GM13977 (cell line): ENCODE measurements around the gene RASAL2.

Experiments
- DNase-seq: peaks from one replicate; pipeline ENCODE4 v3.0.0; 2012; ENCODE audit warnings: low spot score
- CTCF ChIP-seq: IDR thresholded peaks from 2 replicates; pipeline ENCODE4 v1.5.1; 2012; ENCODE audit warnings: mild to moderate bottlenecking, control low read depth; ENCODE audit not compliant: insufficient read depth; ENCODE audit errors: extremely low read depth, missing control alignments
- in situ Hi-C: fragments of 300-500 bp; cut with MboI; formaldehyde crosslinking; loops from one replicate; pipeline ENCODE4 v1.12.0; 2022; ENCODE audit warnings: low sequenced_read_pairs, low pct_unique_long_range_greater_than_20kb, mixed read lengths, inconsistent platforms; ENCODE audit not compliant: unreplicated experiment

RASAL2 gene

GRCh38 chr1:178337091-178337706 lies 243.3 kb downstream of the RASAL2 start:
- in situ Hi-C loops = loop anchor here (25.0 kb wide), 1 partner anchor 175 kb away; the partner anchor contains the start of gene TEX35
- TF ChIP-seq CTCF = no peak
- no peak for DNase-seq

- in situ Hi-C loops = loop anchor here (25.0 kb wide), 1 partner anchor 172 kb away; the partner anchor contains the start of gene TEX35
- DNase-seq = no peak
- no peak for TF ChIP-seq CTCF
These were observed 245.9 kb downstream of the RASAL2 start for GRCh38 chr1:178339834-178340233.

- in situ Hi-C loops = loop anchor here (25.0 kb wide), 1 partner anchor 171 kb away; the partner anchor contains the start of gene TEX35
- no peak for TF ChIP-seq CTCF
- DNase-seq = no peak
These were observed 247.5 kb downstream of the RASAL2 start for GRCh38 chr1:178341261-178341956.

GRCh38 chr1:178342745-178343144 lies 248.8 kb downstream of the RASAL2 start:
- no peak for DNase-seq
- in situ Hi-C loops = loop anchor here (25.0 kb wide), 1 partner anchor 170 kb away; the partner anchor contains the start of gene TEX35
- TF ChIP-seq CTCF = no peak

GRCh38 chr1:178344513-178345091 lies 250.7 kb downstream of the RASAL2 start:
- in situ Hi-C loops = loop anchor here (25.0 kb wide), 1 partner anchor 168 kb away; the partner anchor contains the start of gene TEX35
- DNase-seq = peak; percentile 11
- TF ChIP-seq CTCF = peak; percentile 41

GRCh38 chr1:178345238-178345637 lies 251.3 kb downstream of the RASAL2 start:
- no peak for DNase-seq
- TF ChIP-seq CTCF = no peak
- in situ Hi-C loops = loop anchor here (25.0 kb wide), 1 partner anchor 167 kb away; the partner anchor contains the start of gene TEX35
